CD14-positive monocyte (primary cell): ENCODE measurements around the gene PRDM10. TPM values are rescaled to one million over a fixed set of nuclear protein-coding genes. Genes with fewer than 3 reads are reported as not detected.

Experiments
- DNase-seq, 3 donors: peaks; one replicate each; pipeline ENCODE4 v3.0.0-alpha.2; 2011 to 2022
- H2AFZ ChIP-seq: 2 replicates; pipeline ENCODE4 v1.6.0; 2012; ENCODE audit warnings: mild to moderate bottlenecking, low read depth, low read length, inconsistent platforms; ENCODE audit not compliant: insufficient read depth, poor library complexity, severe bottlenecking
- H3K27ac ChIP-seq, 2 donors: 1 replicate in 1 of 2; 2 replicates in 1 of 2; pipeline ENCODE4 v1.5.1; 2012 to 2013; ENCODE audit warnings: low read length in 2 of 2, control low read depth in 1 of 2, inconsistent platforms in 1 of 2, low read depth in 1 of 2, mild to moderate bottlenecking in 1 of 2
- H3K27me3 ChIP-seq, 2 donors: one replicate each; pipeline versions ENCODE4 v1.6.0 to v1.6.1; 2011 to 2013; ENCODE audit warnings: low read length in 2 of 2; ENCODE audit not compliant: control insufficient read depth in 2 of 2, insufficient read depth in 2 of 2
- H3K36me3 ChIP-seq, 2 donors: replicated peaks in 1 of 2; 1 replicate in 1 of 2; 2 replicates in 1 of 2; pipeline versions ENCODE4 v1.5.1 to v1.6.1; 2012 to 2013; ENCODE audit warnings: low read length in 2 of 2, control low read depth in 1 of 2, inconsistent platforms in 1 of 2, mild to moderate bottlenecking in 1 of 2; ENCODE audit not compliant: insufficient read depth in 2 of 2, control insufficient read depth in 1 of 2
- H3K4me1 ChIP-seq, 2 donors: 1 replicate in 1 of 2; 2 replicates in 1 of 2; pipeline versions ENCODE4 v1.5.1 to v1.6.1; 2012 to 2013; ENCODE audit warnings: low read length in 2 of 2, control low read depth in 1 of 2, inconsistent platforms in 1 of 2, mild to moderate bottlenecking in 1 of 2, moderate library complexity in 1 of 2; ENCODE audit not compliant: insufficient read depth in 2 of 2, control insufficient read depth in 1 of 2
- H3K4me2 ChIP-seq: replicated peaks from 2 replicates; pipeline ENCODE3; 2012; ENCODE audit warnings: low read length, moderate library complexity, mild to moderate bottlenecking; ENCODE audit not compliant: poor library complexity, severe bottlenecking; ENCODE audit errors: extremely low read depth
- H3K4me3 ChIP-seq, 3 experiments: fragments of 200-600 bp in 1 of 3; sonication (generic) in 1 of 3; replicated peaks in 1 of 3; 1 replicate in 2 of 3; 2 replicates in 1 of 3; pipeline ENCODE4 v1.5.1; 2011 to 2013; ENCODE audit warnings: low read length in 3 of 3, mild to moderate bottlenecking in 3 of 3, control low read depth in 2 of 3, low read depth in 2 of 3, inconsistent platforms in 1 of 3, moderate library complexity in 1 of 3
- H3K79me2 ChIP-seq: 2 replicates; pipeline ENCODE4 v1.6.0; 2012; ENCODE audit warnings: mild to moderate bottlenecking, control low read depth, inconsistent platforms, low read length, moderate library complexity; ENCODE audit not compliant: insufficient read depth
- H3K9ac ChIP-seq: 2 replicates; pipeline ENCODE4 v1.6.0; 2017; ENCODE audit warnings: low read length, mild to moderate bottlenecking; ENCODE audit not compliant: insufficient read depth, poor library complexity, severe bottlenecking
- H3K9me3 ChIP-seq, 2 donors: replicated peaks in 1 of 2; 1 replicate in 1 of 2; 2 replicates in 1 of 2; pipeline versions ENCODE4 v1.5.1 to v1.6.1; 2012 to 2013; ENCODE audit warnings: low read length in 2 of 2, control low read depth in 1 of 2; ENCODE audit not compliant: control insufficient read depth in 1 of 2, insufficient read depth in 1 of 2
- H4K20me1 ChIP-seq: 2 replicates; pipeline ENCODE4 v1.6.0; 2012; ENCODE audit warnings: mild to moderate bottlenecking, low read length, control low read depth, moderate library complexity; ENCODE audit not compliant: insufficient read depth
- H3K27ac Mint-ChIP-seq, 7 donors: one replicate each; pipeline ENCODE4 v1.8.0; 2020; ENCODE audit warnings: mild to moderate bottlenecking in 7 of 7, mixed read lengths in 7 of 7, moderate library complexity in 6 of 7, inconsistent platforms in 2 of 7
- H3K27me3 Mint-ChIP-seq, 3 donors: one replicate each; pipeline ENCODE4 v1.8.0; 2021 to 2022; ENCODE audit warnings: low read depth in 3 of 3, mild to moderate bottlenecking in 3 of 3, mixed read lengths in 3 of 3, moderate library complexity in 3 of 3, inconsistent platforms in 1 of 3
- H3K36me3 Mint-ChIP-seq, 2 donors: one replicate each; pipeline ENCODE4 v1.8.0; 2020; ENCODE audit warnings: mixed read lengths in 2 of 2, inconsistent platforms in 1 of 2, mild to moderate bottlenecking in 1 of 2
- H3K4me1 Mint-ChIP-seq: one replicate; pipeline ENCODE4 v1.8.0; 2020; ENCODE audit warnings: mild to moderate bottlenecking, mixed read lengths
- H3K4me3 Mint-ChIP-seq, 2 donors: one replicate each; pipeline ENCODE4 v1.8.0; 2020; ENCODE audit warnings: mild to moderate bottlenecking in 2 of 2, mixed read lengths in 2 of 2, moderate library complexity in 1 of 2
- H3K9me3 Mint-ChIP-seq, 7 donors: one replicate each; pipeline ENCODE4 v1.8.0; 2020 to 2022; ENCODE audit warnings: mixed read lengths in 7 of 7, mild to moderate bottlenecking in 6 of 7, moderate library complexity in 6 of 7, inconsistent platforms in 2 of 7
- CTCF ChIP-seq: fragments of 200-600 bp; IDR thresholded peaks from one replicate; pipeline ENCODE4 v1.8.0; 2022; ENCODE audit warnings: antibody characterized with exemption, mild to moderate bottlenecking
- WGBS: methylation state at CpG from one replicate; pipeline ENCODE4 v1.1.5; 2013; ENCODE audit warnings: missing lambda C conversion rate; ENCODE audit not compliant: insufficient coverage; 5-methylcytosine and 5-hydroxymethylcytosine counted together
- intact Hi-C, 2 donors: fragments of 100-400 bp; cut with micrococcal nuclease; formaldehyde crosslinking; loops; one replicate each; pipeline versions ENCODE4 v1.15.0 to v1.15.1; 2023
- polyA plus RNA-seq, 3 donors: library from polyadenylated mRNA; depleted of rRNA in 1 of 3; unstranded in 2 of 3; stranded (reverse) in 1 of 3; fragments of 300-500 nt in 2 of 3; fragments of >200 nt in 1 of 3; fragmentation: Illumina TruSeq in 2 of 3; gene quantifications; 1 replicate in 2 of 3; 2 replicates in 1 of 3; pipeline ENCODE4 v1.2.3, GENCODE V29; 2012 to 2021

PRDM10 gene
- polyA plus RNA-seq, 3 donors: 0.64 to 5.6 (median 1.1) TPM

GRCh38 chr11:130051082-130051481, 48.4 kb upstream of the PRDM10 start:
- Mint-ChIP-seq H3K9me3 (peaks cover 0 to 6% (median 3%) of the 10 kb centered on the region in 7 donors), H3K4me3 (no peak overlapping the region), H3K36me3 (no peaks in the 10 kb centered on the region), H3K27me3 (no peaks in the 10 kb centered on the region), H3K4me1 (peaks cover 61% of the 10 kb centered on the region), H3K27ac (peak overlapping the region; percentile 93 to 99 (median 97))
- Histone ChIP-seq H3K27me3 (no peaks in the 10 kb centered on the region), H3K4me3 (peak overlapping the region in 1 of 3 experiments; percentile 50), H3K27ac (peak overlapping the region; percentile 84 to 95), H3K9me3 (peaks cover 0 to 3% of the 10 kb centered on the region in 2 donors), H3K79me2 (no peaks in the 10 kb centered on the region), H4K20me1 (no peaks in the 10 kb centered on the region), H3K36me3 (no peaks in the 10 kb centered on the region), H3K4me1 (peaks cover 52 to 69% of the 10 kb centered on the region in 2 donors), H2AFZ (no peak overlapping the region), H3K4me2 (peak overlapping the region; percentile 45), H3K9ac (peak overlapping the region; percentile 59)
- no CpG with 5 or more reads among the region's 1 CpG for WGBS
- DNase-seq: peak; percentile 91 to 95 (median 95)
- intact Hi-C loops: loop anchor here in 1 of 2 donors (2.0 kb wide), 1 partner anchor 18 kb away; the partner anchor contains the start of gene APLP2
- TF ChIP-seq CTCF: no peak

GRCh38 chr11:130050257-130050656, 47.6 kb upstream of the PRDM10 start:
- TF ChIP-seq CTCF: no peak
- peaks cover 0 to 3% of the 10 kb centered on the region in 2 donors for H3K9me3 ChIP-seq
- no peaks in the 10 kb centered on the region for H3K27me3 ChIP-seq
- Mint-ChIP-seq H3K27me3 (no peaks in the 10 kb centered on the region), H3K27ac (peak overlapping the region; percentile 93 to 99 (median 97)), H3K4me1 (peaks cover 56% of the 10 kb centered on the region), H3K4me3 (peak overlapping the region in 1 of 2 donors; percentile 73), H3K9me3 (peaks cover 0 to 6% (median 3%) of the 10 kb centered on the region in 7 donors), H3K36me3 (no peaks in the 10 kb centered on the region)
- no peak overlapping the region for H2AFZ ChIP-seq
- WGBS: no CpG with 5 or more reads among the region's 2 CpGs
- peak; percentile 72 to 89 (median 84) for DNase-seq
- H3K4me2 ChIP-seq: peak overlapping the region; percentile 45
- peaks cover 56 to 72% of the 10 kb centered on the region in 2 donors for H3K4me1 ChIP-seq
- peak overlapping the region; percentile 84 to 95 for H3K27ac ChIP-seq
- H3K9ac ChIP-seq: peak overlapping the region; percentile 59
- no peaks in the 10 kb centered on the region for H3K36me3 ChIP-seq
- intact Hi-C loops: loop anchor here in 1 of 2 donors (2.0 kb wide), 1 partner anchor 19 kb away; the partner anchor contains the start of gene APLP2
- H3K4me3 ChIP-seq: peak overlapping the region in 1 of 3 experiments; percentile 50
- no peaks in the 10 kb centered on the region for H3K79me2 ChIP-seq
- no peaks in the 10 kb centered on the region for H4K20me1 ChIP-seq
